HEK293T (cell line): ENCODE data around the gene REXO1.

Experiments
- ARNT ChIP-seq: fragments of 450-650 bp; IDR thresholded peaks from 2 replicates; pipeline ENCODE4 v1.6.1; 2017; ENCODE audit warnings: mild to moderate bottlenecking
- FOXK2 ChIP-seq: fragments of 450-650 bp; IDR thresholded peaks from 2 replicates; pipeline ENCODE4 v1.6.1; 2016; ENCODE audit warnings: mild to moderate bottlenecking
- FOXM1 ChIP-seq: fragments of 450-650 bp; IDR thresholded peaks from 2 replicates; pipeline ENCODE4 v1.6.1; 2017; ENCODE audit warnings: mild to moderate bottlenecking, borderline replicate concordance
- HDGF ChIP-seq: fragments of 450-650 bp; IDR thresholded peaks from 2 replicates; pipeline ENCODE4 v1.6.1; 2017; ENCODE audit warnings: antibody characterized with exemption, borderline replicate concordance
- LEF1 ChIP-seq: fragments of 450-650 bp; IDR thresholded peaks from 2 replicates; pipeline ENCODE4 v1.6.1; 2017; ENCODE audit warnings: mild to moderate bottlenecking, borderline replicate concordance
- NFRKB ChIP-seq: fragments of 450-650 bp; IDR thresholded peaks from 2 replicates; pipeline ENCODE4 v1.6.1; 2016; ENCODE audit warnings: mild to moderate bottlenecking, moderate library complexity

DNA sequence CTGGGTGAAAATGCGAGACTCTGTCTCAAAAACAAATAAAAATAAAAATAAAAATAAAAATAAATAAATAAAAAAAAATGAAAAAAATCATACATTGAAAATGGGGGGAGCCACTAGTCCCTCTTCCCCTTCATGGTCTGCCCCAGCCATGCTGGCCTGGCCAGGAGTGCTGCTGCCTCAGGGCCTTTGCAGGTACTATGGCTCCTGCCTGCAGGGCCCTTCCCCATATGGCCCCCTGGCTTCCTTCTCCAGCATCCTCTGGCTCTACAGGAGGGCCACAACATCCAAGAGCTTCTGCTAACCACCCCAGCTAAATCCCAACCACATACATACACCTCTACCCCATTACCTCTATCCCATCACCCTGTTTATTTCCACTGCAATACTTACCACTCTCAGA, 41.6 kb upstream of the REXO1 start:
- TF ChIP-seq FOXK2: no peak
- TF ChIP-seq FOXM1: no peak
- TF ChIP-seq LEF1: no peak
- no peak for TF ChIP-seq ARNT
- TF ChIP-seq HDGF: no peak
- TF ChIP-seq NFRKB: no peak
